ENCODE results near the gene C2CD2L.
"Not testable (repeated sequence)": the region's sequence is repeated elsewhere in the genome, so short reads cannot be mapped to it uniquely, and the experiment has no call there.

C2CD2L gene

GRCh38 chr11:119106564-119107537 lies at the start of gene C2CD2L:
Gene C2CD2L, plus strand, starts transcription at chr11:119107344. Its CDS starts 398 bp downstream, at chr11:119107742.
- in situ Hi-C loops (cut with MboI; ENCODE audit: low sequenced_read_pairs): no loop called here

GRCh38 chr11:119059128-119059527 lies 48.0 kb upstream of the C2CD2L start:
- in situ Hi-C loops (cut with MboI; ENCODE audit: low sequenced_read_pairs): not testable (repeated sequence)

- in situ Hi-C loops (cut with MboI; ENCODE audit: low sequenced_read_pairs): no loop called here
These were observed 45.9 kb upstream of the C2CD2L start for GRCh38 chr11:119061256-119061655.

GRCh38 chr11:119062779-119063178 lies 44.4 kb upstream of the C2CD2L start:
- in situ Hi-C loops (cut with MboI; ENCODE audit: low sequenced_read_pairs): no loop called here

- in situ Hi-C loops (cut with MboI; ENCODE audit: low sequenced_read_pairs): no loop called here
These were observed 41.8 kb upstream of the C2CD2L start for GRCh38 chr11:119065369-119065768.

- in situ Hi-C loops (cut with MboI; ENCODE audit: low sequenced_read_pairs): no loop called here
These were observed 39.5 kb upstream of the C2CD2L start, which contains the start of gene VPS11 for GRCh38 chr11:119067371-119068222. Gene VPS11, plus strand, starts transcription at chr11:119067818. Its CDS starts 6 bp downstream, at chr11:119067824.

- in situ Hi-C loops (cut with MboI; ENCODE audit: low sequenced_read_pairs): no loop called here
These were observed 29.3 kb upstream of the C2CD2L start for GRCh38 chr11:119077839-119078238.

GRCh38 chr11:119078675-119079420 lies 28.3 kb upstream of the C2CD2L start:
- in situ Hi-C loops (cut with MboI; ENCODE audit: low sequenced_read_pairs): no loop called here

GRCh38 chr11:119081682-119082260 lies 25.4 kb upstream of the C2CD2L start:
- in situ Hi-C loops (cut with MboI; ENCODE audit: low sequenced_read_pairs): no loop called here

GRCh38 chr11:119084663-119085436 lies 22.3 kb upstream of the C2CD2L start, which contains the start of gene HMBS:
Gene HMBS, plus strand, starts transcription at chr11:119084881. Its CDS starts 153 bp downstream, at chr11:119085034.
- in situ Hi-C loops (cut with MboI; ENCODE audit: low sequenced_read_pairs): no loop called here

GRCh38 chr11:119085437-119085847 lies 21.7 kb upstream of the C2CD2L start:
- in situ Hi-C loops (cut with MboI; ENCODE audit: low sequenced_read_pairs): no loop called here

- in situ Hi-C loops (cut with MboI; ENCODE audit: low sequenced_read_pairs): no loop called here
These were observed 20.0 kb upstream of the C2CD2L start for GRCh38 chr11:119087123-119087522.

- in situ Hi-C loops (cut with MboI; ENCODE audit: low sequenced_read_pairs): no loop called here
These were observed 19.4 kb upstream of the C2CD2L start for GRCh38 chr11:119087747-119088241.

- in situ Hi-C loops (cut with MboI; ENCODE audit: low sequenced_read_pairs): no loop called here
These were observed 18.7 kb upstream of the C2CD2L start for GRCh38 chr11:119088406-119088805.

- in situ Hi-C loops (cut with MboI; ENCODE audit: low sequenced_read_pairs): no loop called here
These were observed 17.8 kb upstream of the C2CD2L start for GRCh38 chr11:119089319-119089718.

GRCh38 chr11:119091178-119091577 lies 16.0 kb upstream of the C2CD2L start:
- in situ Hi-C loops (cut with MboI; ENCODE audit: low sequenced_read_pairs): no loop called here

GRCh38 chr11:119091966-119092879 lies 14.9 kb upstream of the C2CD2L start:
- in situ Hi-C loops (cut with MboI; ENCODE audit: low sequenced_read_pairs): no loop called here
